ENCODE data around the gene VPS8. TPM values are rescaled to one million over a fixed set of nuclear protein-coding genes. Genes with fewer than 3 reads are reported as not detected.

The VPS8 gene
- total and polyA plus RNA-seq, 4 experiments from 2014 or later = 23.0 to 85.9 (median 60.2) TPM

GRCh38 chr3:185056908-185057307 lies 244.9 kb downstream of the VPS8 start:
- Mint-ChIP-seq H3K4me1 (no peaks in the 10 kb centered on the region), H3K4me3 (no peak overlapping the region), H3K27ac (no peak overlapping the region), H3K36me3 (peaks cover 39 to 43% of the 10 kb centered on the region in 2 donors), H3K9me3 (peaks cover 5 to 96% (median 80%) of the 10 kb centered on the region in 8 donors), H3K27me3 (no peaks in the 10 kb centered on the region)
- Histone ChIP-seq H3K27me3 (ENCODE audit: insufficient read depth, low read length) (no peaks in the 10 kb centered on the region), H3K36me3 (ENCODE audit: insufficient read depth, low read length) (peaks cover 9% of the 10 kb centered on the region), H3K9me3 (ENCODE audit: control insufficient read depth in 1 of 2, low read length in 2 of 2) (peaks cover 0 to 4% of the 10 kb centered on the region in 2 donors), H3K4me3 (ENCODE audit: low read length in 2 of 2) (no peak overlapping the region), H3K4me1 (ENCODE audit: insufficient read depth, low read length) (no peaks in the 10 kb centered on the region), H3K27ac (ENCODE audit: low read depth, low read length) (no peak overlapping the region)
- ChIA-PET POLR2A (ENCODE audit: partially characterized antibody) (no interaction called here), CTCF (ENCODE audit: partially characterized antibody) (no interaction called here)
- DNase-seq = no peak
- intact Hi-C loops (cut with micrococcal nuclease) = no loop called here

- intact Hi-C loops (cut with micrococcal nuclease) = no loop called here
- CTCF ChIA-PET (ENCODE audit: partially characterized antibody) = no interaction called here
- POLR2A ChIA-PET (ENCODE audit: partially characterized antibody) = no interaction called here
- Mint-ChIP-seq H3K27me3 (no peaks in the 10 kb centered on the region), H3K36me3 (peaks cover 30 to 34% of the 10 kb centered on the region in 2 donors), H3K4me3 (no peak overlapping the region), H3K9me3 (peaks cover 5 to 92% (median 73%) of the 10 kb centered on the region in 8 donors), H3K4me1 (no peaks in the 10 kb centered on the region), H3K27ac (no peak overlapping the region)
- H3K36me3 ChIP-seq (ENCODE audit: insufficient read depth, low read length) = no peaks in the 10 kb centered on the region
- H3K9me3 ChIP-seq (ENCODE audit: control insufficient read depth in 1 of 2, low read length in 2 of 2) = peaks cover 0 to 4% of the 10 kb centered on the region in 2 donors
- DNase-seq = no peak
- H3K4me1 ChIP-seq (ENCODE audit: insufficient read depth, low read length) = no peaks in the 10 kb centered on the region
- H3K27ac ChIP-seq (ENCODE audit: low read depth, low read length) = no peak overlapping the region
- no peak overlapping the region for H3K4me3 ChIP-seq (ENCODE audit: low read length in 2 of 2)
- no peaks in the 10 kb centered on the region for H3K27me3 ChIP-seq (ENCODE audit: insufficient read depth, low read length)
These were observed 245.9 kb downstream of the VPS8 start for GRCh38 chr3:185057829-185058228.

- peaks cover 0 to 4% of the 10 kb centered on the region in 2 donors for H3K9me3 ChIP-seq (ENCODE audit: control insufficient read depth in 1 of 2, low read length in 2 of 2)
- ChIA-PET POLR2A (ENCODE audit: partially characterized antibody) (no interaction called here), CTCF (ENCODE audit: partially characterized antibody) (no interaction called here)
- no peaks in the 10 kb centered on the region for H3K36me3 ChIP-seq (ENCODE audit: insufficient read depth, low read length)
- no peak for DNase-seq
- H3K9me3 Mint-ChIP-seq = peaks cover 5 to 83% (median 66%) of the 10 kb centered on the region in 8 donors
- no peaks in the 10 kb centered on the region for H3K4me1 ChIP-seq (ENCODE audit: insufficient read depth, low read length)
- H3K27me3 ChIP-seq (ENCODE audit: insufficient read depth, low read length) = no peaks in the 10 kb centered on the region
- no peaks in the 10 kb centered on the region for H3K4me1 Mint-ChIP-seq
- intact Hi-C loops (cut with micrococcal nuclease) = no loop called here
- no peak overlapping the region for H3K27ac ChIP-seq (ENCODE audit: low read depth, low read length)
- no peaks in the 10 kb centered on the region for H3K27me3 Mint-ChIP-seq
- H3K36me3 Mint-ChIP-seq = peaks cover 20 to 24% of the 10 kb centered on the region in 2 donors
- no peak overlapping the region for H3K4me3 Mint-ChIP-seq
- H3K27ac Mint-ChIP-seq = no peak overlapping the region
- H3K4me3 ChIP-seq (ENCODE audit: low read length in 2 of 2) = no peak overlapping the region
These were observed 246.8 kb downstream of the VPS8 start for GRCh38 chr3:185058796-185059195.

- intact Hi-C loops (cut with micrococcal nuclease) = no loop called here
- H3K4me3 ChIP-seq (ENCODE audit: low read length in 2 of 2) = no peak overlapping the region
- no peaks in the 10 kb centered on the region for H3K4me1 ChIP-seq (ENCODE audit: insufficient read depth, low read length)
- no peak overlapping the region for H3K4me3 Mint-ChIP-seq
- H3K27me3 ChIP-seq (ENCODE audit: insufficient read depth, low read length) = no peaks in the 10 kb centered on the region
- CTCF ChIA-PET (ENCODE audit: partially characterized antibody) = no interaction called here
- peaks cover 0 to 4% of the 10 kb centered on the region in 2 donors for H3K9me3 ChIP-seq (ENCODE audit: control insufficient read depth in 1 of 2, low read length in 2 of 2)
- no peaks in the 10 kb centered on the region for H3K27me3 Mint-ChIP-seq
- peaks cover 11 to 15% of the 10 kb centered on the region in 2 donors for H3K36me3 Mint-ChIP-seq
- POLR2A ChIA-PET (ENCODE audit: partially characterized antibody) = no interaction called here
- H3K9me3 Mint-ChIP-seq = peaks cover 5 to 73% (median 58%) of the 10 kb centered on the region in 8 donors
- no peak overlapping the region for H3K27ac ChIP-seq (ENCODE audit: low read depth, low read length)
- H3K4me1 Mint-ChIP-seq = no peaks in the 10 kb centered on the region
- DNase-seq = no peak
- no peaks in the 10 kb centered on the region for H3K36me3 ChIP-seq (ENCODE audit: insufficient read depth, low read length)
- H3K27ac Mint-ChIP-seq = peak overlapping the region in 1 of 7 donors; percentile 2
These were observed 247.8 kb downstream of the VPS8 start for GRCh38 chr3:185059766-185060165.

- intact Hi-C loops (cut with micrococcal nuclease) = no loop called here
- POLR2A ChIA-PET (ENCODE audit: partially characterized antibody) = no interaction called here
- no peak for DNase-seq
- no peak overlapping the region for H3K4me3 ChIP-seq (ENCODE audit: low read length in 2 of 2)
- H3K9me3 ChIP-seq (ENCODE audit: control insufficient read depth in 1 of 2, low read length in 2 of 2) = peaks cover 0 to 4% of the 10 kb centered on the region in 2 donors
- H3K27ac ChIP-seq (ENCODE audit: low read depth, low read length) = no peak overlapping the region
- Mint-ChIP-seq H3K27ac (no peak overlapping the region), H3K9me3 (peaks cover 5 to 65% (median 50%) of the 10 kb centered on the region in 8 donors), H3K27me3 (no peaks in the 10 kb centered on the region), H3K4me3 (no peak overlapping the region), H3K4me1 (no peaks in the 10 kb centered on the region), H3K36me3 (peaks cover 3 to 9% of the 10 kb centered on the region in 2 donors)
- H3K36me3 ChIP-seq (ENCODE audit: insufficient read depth, low read length) = no peaks in the 10 kb centered on the region
- H3K27me3 ChIP-seq (ENCODE audit: insufficient read depth, low read length) = no peaks in the 10 kb centered on the region
- CTCF ChIA-PET (ENCODE audit: partially characterized antibody) = no interaction called here
- no peaks in the 10 kb centered on the region for H3K4me1 ChIP-seq (ENCODE audit: insufficient read depth, low read length)
These were observed 248.7 kb downstream of the VPS8 start for GRCh38 chr3:185060655-185061054.

GRCh38 chr3:185062191-185062590 lies 250.2 kb downstream of the VPS8 start:
- Histone ChIP-seq H3K27me3 (ENCODE audit: insufficient read depth, low read length) (no peaks in the 10 kb centered on the region), H3K9me3 (ENCODE audit: control insufficient read depth in 1 of 2, low read length in 2 of 2) (peaks cover 0 to 4% of the 10 kb centered on the region in 2 donors), H3K4me3 (ENCODE audit: low read length in 2 of 2) (no peak overlapping the region), H3K27ac (ENCODE audit: low read depth, low read length) (no peak overlapping the region), H3K36me3 (ENCODE audit: insufficient read depth, low read length) (no peaks in the 10 kb centered on the region), H3K4me1 (ENCODE audit: insufficient read depth, low read length) (no peaks in the 10 kb centered on the region)
- no peaks in the 10 kb centered on the region for H3K27me3 Mint-ChIP-seq
- H3K27ac Mint-ChIP-seq = no peak overlapping the region
- peaks cover 0 to 3% of the 10 kb centered on the region in 2 donors for H3K36me3 Mint-ChIP-seq
- no peaks in the 10 kb centered on the region for H3K4me1 Mint-ChIP-seq
- intact Hi-C loops (cut with micrococcal nuclease) = no loop called here
- no peak for DNase-seq
- ChIA-PET CTCF (ENCODE audit: partially characterized antibody) (no interaction called here), POLR2A (ENCODE audit: partially characterized antibody) (no interaction called here)
- peaks cover 5 to 49% (median 38%) of the 10 kb centered on the region in 8 donors for H3K9me3 Mint-ChIP-seq
- H3K4me3 Mint-ChIP-seq = no peak overlapping the region

- CTCF ChIA-PET (ENCODE audit: partially characterized antibody) = no interaction called here
- no peaks in the 10 kb centered on the region for H3K36me3 ChIP-seq (ENCODE audit: insufficient read depth, low read length)
- Mint-ChIP-seq H3K36me3 (peaks cover 0 to 3% of the 10 kb centered on the region in 2 donors), H3K4me3 (no peak overlapping the region), H3K9me3 (peaks cover 2 to 37% (median 28%) of the 10 kb centered on the region in 8 donors), H3K27me3 (no peaks in the 10 kb centered on the region), H3K27ac (no peak overlapping the region), H3K4me1 (no peaks in the 10 kb centered on the region)
- no peak for DNase-seq
- no peak overlapping the region for H3K4me3 ChIP-seq (ENCODE audit: low read length in 2 of 2)
- H3K27me3 ChIP-seq (ENCODE audit: insufficient read depth, low read length) = no peaks in the 10 kb centered on the region
- no peaks in the 10 kb centered on the region for H3K9me3 ChIP-seq (ENCODE audit: control insufficient read depth in 1 of 2, low read length in 2 of 2)
- H3K4me1 ChIP-seq (ENCODE audit: insufficient read depth, low read length) = no peaks in the 10 kb centered on the region
- POLR2A ChIA-PET (ENCODE audit: partially characterized antibody) = no interaction called here
- intact Hi-C loops (cut with micrococcal nuclease) = no loop called here
- H3K27ac ChIP-seq (ENCODE audit: low read depth, low read length) = no peak overlapping the region
These were observed 251.5 kb downstream of the VPS8 start for GRCh38 chr3:185063431-185063830.

- Mint-ChIP-seq H3K27ac (no peak overlapping the region), H3K9me3 (peaks cover 1 to 21% (median 15%) of the 10 kb centered on the region in 8 donors), H3K27me3 (peaks cover 2% of the 10 kb centered on the region in 2 donors), H3K4me1 (no peaks in the 10 kb centered on the region), H3K4me3 (no peak overlapping the region), H3K36me3 (no peaks in the 10 kb centered on the region)
- Histone ChIP-seq H3K27ac (ENCODE audit: low read depth, low read length) (no peak overlapping the region), H3K36me3 (ENCODE audit: insufficient read depth, low read length) (no peaks in the 10 kb centered on the region), H3K4me3 (ENCODE audit: low read length in 2 of 2) (no peak overlapping the region), H3K27me3 (ENCODE audit: insufficient read depth, low read length) (no peaks in the 10 kb centered on the region), H3K9me3 (ENCODE audit: control insufficient read depth in 1 of 2, low read length in 2 of 2) (no peaks in the 10 kb centered on the region), H3K4me1 (ENCODE audit: insufficient read depth, low read length) (no peaks in the 10 kb centered on the region)
- ChIA-PET CTCF (ENCODE audit: partially characterized antibody) (no interaction called here), POLR2A (ENCODE audit: partially characterized antibody) (no interaction called here)
- DNase-seq = no peak
- intact Hi-C loops (cut with micrococcal nuclease) = no loop called here
These were observed 253.1 kb downstream of the VPS8 start for GRCh38 chr3:185065059-185065458.
